GM06990 (cell line): Measurements from ENCODE around the gene ZNF157.

Source experiments
- DNase-seq: peaks from one replicate; pipeline ENCODE4 v3.0.0-alpha.2; 2011; ENCODE audit not compliant: insufficient read length; ENCODE audit errors: extremely low read depth
- H3K27me3 ChIP-seq: replicated peaks from 2 replicates; pipeline ENCODE4 v1.6.0; 2011; ENCODE audit warnings: low read length; ENCODE audit not compliant: control insufficient read depth, insufficient read depth
- H3K36me3 ChIP-seq: 2 replicates; pipeline ENCODE4 v1.5.1; 2011; ENCODE audit warnings: low read length; ENCODE audit not compliant: control insufficient read depth, insufficient read depth
- H3K4me3 ChIP-seq: replicated peaks from 2 replicates; pipeline ENCODE4 v1.5.1; 2011; ENCODE audit warnings: low read depth, mild to moderate bottlenecking, control low read depth, low read length
- CTCF ChIP-seq: IDR thresholded peaks from 2 replicates; pipeline ENCODE4 v1.5.1; 2011; ENCODE audit warnings: low read length, control low read depth, mild to moderate bottlenecking, inconsistent platforms; ENCODE audit not compliant: insufficient read depth, poor library complexity, severe bottlenecking

The ZNF157 gene

GRCh38 chrX:47420962-47421361 is 50.6 kb downstream of the ZNF157 start:
- DNase-seq: no peak
- TF ChIP-seq CTCF: no peak
- Histone ChIP-seq H3K4me3 (no peak overlapping the region), H3K27me3 (no peaks in the 10 kb centered on the region), H3K36me3 (no peaks in the 10 kb centered on the region)

GRCh38 chrX:47422444-47422843 is 52.1 kb downstream of the ZNF157 start:
- TF ChIP-seq CTCF: no peak
- Histone ChIP-seq H3K4me3 (no peak overlapping the region), H3K27me3 (no peaks in the 10 kb centered on the region), H3K36me3 (no peaks in the 10 kb centered on the region)
- no peak for DNase-seq

- Histone ChIP-seq H3K36me3 (no peaks in the 10 kb centered on the region), H3K4me3 (no peak overlapping the region), H3K27me3 (no peaks in the 10 kb centered on the region)
- no peak for TF ChIP-seq CTCF
- DNase-seq: no peak
Observed at GRCh38 chrX:47430925-47431324, 60.5 kb downstream of the ZNF157 start.

GRCh38 chrX:47446431-47446830 is 76.1 kb downstream of the ZNF157 start:
- DNase-seq: no peak
- Histone ChIP-seq H3K36me3 (no peaks in the 10 kb centered on the region), H3K4me3 (no peak overlapping the region), H3K27me3 (no peaks in the 10 kb centered on the region)
- TF ChIP-seq CTCF: no peak

GRCh38 chrX:47446971-47447370 is 76.6 kb downstream of the ZNF157 start:
- Histone ChIP-seq H3K36me3 (no peaks in the 10 kb centered on the region; the same call in 1 of the 2 replicates), H3K4me3 (no peak overlapping the region), H3K27me3 (no peaks in the 10 kb centered on the region)
- DNase-seq: no peak
- TF ChIP-seq CTCF: no peak

- Histone ChIP-seq H3K4me3 (no peak overlapping the region), H3K27me3 (no peaks in the 10 kb centered on the region), H3K36me3 (peaks cover 2% of the 10 kb centered on the region)
- no peak for TF ChIP-seq CTCF
- no peak for DNase-seq
Observed at GRCh38 chrX:47447607-47448006, 77.2 kb downstream of the ZNF157 start.
